Measurements from ENCODE around the gene RGS9BP.

- TF ChIP-seq CTCF (IDR thresholded peaks at IDR 0.05) (no peak), POLR2AphosphoS5 (IDR thresholded peaks at IDR 0.05) (no peak), POLR2A (IDR thresholded peaks at IDR 0.05) (no peak)
These were observed 12.0 kb downstream of the RGS9BP start for GRCh38 chr19:32687681-32688080.
